Activated T-helper 1 cell treated with anti-CD3 and anti-CD28 coated beads, Interleukin-2, amount 50 U/mL, for 16 hours (primary cell): Measurements from ENCODE around the gene MYH3.

Experiments
- DNase-seq, 2 donors: peaks; one replicate each; pipeline ENCODE4 v3.0.0-alpha.2; 2020; ENCODE audit warnings: low read depth in 1 of 2, low spot score in 1 of 2

MYH3 gene

DNA sequence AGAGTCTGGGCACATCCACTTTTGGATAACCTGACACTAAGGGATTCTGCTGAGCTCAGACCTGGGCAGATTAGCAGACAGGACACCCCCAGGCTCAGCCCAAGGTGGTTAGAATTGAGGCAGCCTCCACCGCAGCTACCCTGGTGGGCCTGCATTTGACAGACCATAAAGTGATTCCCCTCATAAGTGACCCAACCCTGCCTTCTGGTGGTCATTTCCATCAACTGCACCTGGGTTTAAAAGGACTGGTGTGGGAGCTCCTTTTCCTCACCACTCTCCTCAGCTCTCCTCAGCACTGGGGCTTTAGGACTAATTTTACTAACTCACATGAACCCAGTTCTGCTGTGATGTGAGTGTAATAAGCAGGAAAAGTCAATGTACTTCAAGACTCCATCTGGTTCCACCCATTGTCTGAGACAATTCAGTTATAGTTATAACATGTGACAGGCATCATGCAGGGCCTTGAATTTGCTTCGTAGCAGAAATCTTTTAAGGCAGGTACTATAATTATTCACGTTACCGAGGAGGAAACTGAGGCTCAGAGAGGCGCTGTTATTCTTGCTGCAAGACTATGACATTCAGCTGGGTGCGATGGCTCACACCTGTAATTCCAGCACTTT lies 42.5 kb downstream of the MYH3 start:
- no peak for DNase-seq

DNA sequence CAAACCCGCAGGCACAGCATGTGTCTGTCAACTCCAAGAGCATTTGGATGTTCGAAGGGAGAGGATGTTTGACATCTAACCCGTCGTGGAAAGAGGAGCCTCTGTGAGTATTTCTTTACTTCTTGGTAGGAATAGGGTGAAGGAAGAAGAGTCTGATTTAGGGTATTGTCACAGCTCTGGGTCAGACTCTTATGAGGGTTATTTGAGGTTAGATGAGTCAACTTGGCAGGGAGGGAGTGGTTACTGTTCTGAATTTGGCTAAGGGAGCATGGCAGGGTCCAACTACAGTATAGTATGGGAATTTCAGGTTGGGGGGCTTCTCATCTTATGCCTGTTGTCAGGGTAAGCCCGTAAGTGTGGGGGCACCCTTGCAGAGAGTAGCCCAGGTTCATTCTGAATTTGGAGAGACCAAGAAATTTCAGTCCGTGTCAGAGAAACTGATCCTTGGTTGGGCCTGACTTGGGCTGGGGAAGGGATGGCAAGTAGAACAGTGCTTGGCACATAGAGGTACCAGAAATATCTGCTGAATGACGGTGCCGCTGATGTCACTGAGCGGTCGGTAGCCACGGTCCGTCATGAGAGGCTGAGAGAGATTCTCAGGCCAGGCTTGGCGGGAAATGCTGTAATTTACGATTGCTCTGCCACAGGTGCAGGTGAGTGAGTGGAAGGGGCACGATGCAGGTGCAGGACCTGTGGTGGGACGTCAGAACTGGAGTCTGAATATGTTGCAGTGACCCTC lies 43.2 kb downstream of the MYH3 start:
- no peak for DNase-seq

DNA sequence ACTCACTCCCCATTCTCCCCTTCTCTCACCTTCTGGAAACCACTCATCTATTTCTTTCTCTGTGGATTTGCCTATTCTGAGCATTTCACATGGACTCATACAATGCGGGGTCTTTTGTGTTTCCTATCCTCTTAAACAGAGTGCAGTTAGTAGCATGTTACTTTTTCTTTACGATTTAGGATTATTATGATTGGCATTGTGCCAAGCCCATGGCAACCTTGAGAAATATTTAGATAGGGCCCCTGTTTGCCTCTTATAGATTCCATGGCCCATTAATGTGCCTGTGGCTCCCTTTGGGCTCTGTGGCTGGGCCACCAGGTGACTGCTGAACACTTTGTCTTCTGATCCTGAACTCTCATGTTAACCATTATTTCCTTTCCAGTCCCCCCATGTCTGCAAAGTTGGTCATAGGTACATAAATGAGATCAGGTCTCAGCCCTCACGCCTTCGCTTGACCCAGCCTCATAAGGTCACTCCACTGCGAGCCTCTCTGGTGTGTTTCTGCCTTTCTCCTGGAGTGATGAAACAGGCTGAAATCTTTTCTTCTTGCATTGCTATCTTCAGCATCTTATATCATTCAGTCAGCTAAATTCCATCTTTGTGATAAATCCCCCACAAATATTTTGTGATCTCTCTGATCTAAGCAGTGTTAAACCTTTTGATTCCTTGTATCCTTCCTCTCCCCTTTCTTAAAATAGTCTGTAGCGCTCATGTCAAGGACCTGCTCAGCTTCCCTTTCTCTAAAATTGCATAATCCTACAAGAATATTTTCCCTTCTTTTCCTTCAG lies 44.0 kb downstream of the MYH3 start:
- no peak for DNase-seq

DNA sequence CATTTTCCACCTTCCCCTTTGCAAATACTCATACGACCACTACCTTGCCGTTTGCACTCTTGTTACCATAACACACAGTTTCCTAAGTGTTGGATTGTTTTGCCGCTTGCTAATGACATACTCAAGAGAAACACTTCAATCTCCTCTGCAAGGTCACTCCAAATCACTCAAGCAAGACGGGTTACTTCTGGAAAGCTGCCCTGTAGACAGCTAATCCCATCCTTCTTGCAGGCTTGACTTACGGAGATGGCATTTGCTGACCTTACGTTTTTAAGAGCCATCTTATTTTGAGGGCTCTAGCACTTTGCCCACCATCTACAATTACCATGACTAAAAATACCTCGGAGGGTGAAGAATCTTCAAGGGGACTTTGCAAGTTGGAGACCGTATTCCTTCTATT lies 46.2 kb downstream of the MYH3 start:
- DNase-seq, result no peak

DNA sequence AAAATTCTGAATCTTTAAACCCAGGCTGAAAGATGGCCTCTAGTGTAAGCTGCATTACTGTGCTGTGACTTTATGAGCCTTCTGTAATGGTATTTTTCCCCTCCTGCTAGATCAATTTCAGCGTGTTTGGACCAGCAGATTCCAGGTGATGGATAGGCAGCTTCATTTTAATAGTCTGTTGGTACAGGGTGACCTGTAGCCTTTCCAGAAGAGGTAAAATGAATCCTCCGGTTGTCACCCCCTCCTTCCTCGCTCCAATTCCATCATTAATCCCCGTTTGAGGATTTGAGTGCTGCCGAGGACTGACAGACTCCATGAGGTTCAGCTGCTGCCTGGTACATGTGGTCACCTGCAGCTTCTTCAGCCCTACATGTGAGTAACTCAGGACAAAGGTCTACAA lies 48.9 kb downstream of the MYH3 start:
- DNase-seq, result no peak

DNA sequence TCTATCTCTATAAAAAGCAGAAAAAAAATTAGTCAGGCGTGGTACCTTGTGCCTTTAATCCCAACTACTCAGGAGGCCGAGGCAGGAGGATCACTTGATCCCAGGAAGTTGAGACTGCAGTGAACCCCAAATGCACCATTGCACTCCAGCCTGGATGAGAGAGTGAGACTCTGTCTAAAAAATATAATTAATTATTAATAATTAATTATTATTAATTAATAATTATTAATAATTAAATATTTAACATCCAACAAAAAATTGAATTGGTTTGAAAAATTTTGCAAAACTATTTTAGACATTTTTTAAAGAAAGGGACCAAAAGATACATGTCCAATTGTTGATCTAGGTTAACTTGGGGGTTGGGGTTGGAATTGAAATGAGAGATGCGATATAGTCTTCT lies 51.0 kb downstream of the MYH3 start:
- DNase-seq, result no peak

DNA sequence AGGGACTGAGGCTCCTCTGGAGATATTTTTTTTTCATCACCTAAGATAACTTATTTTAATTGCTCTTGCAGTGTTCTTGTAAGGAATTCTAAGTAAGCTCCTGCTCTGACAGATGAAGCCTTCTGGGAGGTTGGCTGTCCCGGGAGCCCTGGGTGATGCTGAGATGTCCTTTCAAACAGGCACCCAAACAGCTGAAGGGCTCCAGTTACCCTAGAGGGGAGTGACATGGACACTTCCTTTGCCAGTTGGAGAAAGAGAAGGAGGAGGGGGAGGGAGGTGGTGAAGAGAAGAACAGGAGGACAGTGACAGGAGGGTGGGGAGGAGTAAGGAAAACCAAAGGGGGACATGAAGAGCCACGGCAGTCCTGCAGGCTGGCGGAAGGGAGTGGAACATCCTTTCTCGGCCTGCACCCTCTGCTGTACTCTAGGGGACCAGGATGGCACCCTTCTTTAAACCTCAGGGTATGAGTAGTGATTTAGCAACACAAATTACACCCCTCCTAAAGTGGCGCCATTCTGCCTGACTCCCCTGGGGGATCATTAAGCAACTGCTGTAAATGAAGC lies 51.8 kb downstream of the MYH3 start:
- no peak for DNase-seq

DNA sequence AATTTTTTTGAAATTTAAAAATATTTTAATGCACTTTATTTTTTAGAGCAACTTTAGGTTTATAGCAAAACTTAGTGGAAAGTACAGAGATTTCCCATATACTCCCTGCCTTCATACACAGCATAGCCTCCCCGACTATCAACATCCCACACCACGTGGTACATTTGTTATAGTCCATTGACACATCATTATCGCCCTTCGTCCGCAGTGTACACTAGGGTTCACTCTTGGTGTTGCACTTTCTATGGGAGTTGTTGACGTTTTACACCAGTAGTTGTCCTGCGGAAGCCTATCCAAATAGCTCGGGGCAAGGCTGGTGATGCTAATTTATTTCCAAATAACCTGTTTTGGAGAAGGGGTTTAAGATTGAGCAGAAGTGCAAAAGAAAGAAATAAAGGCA lies 52.6 kb downstream of the MYH3 start:
- DNase-seq, result no peak

DNA sequence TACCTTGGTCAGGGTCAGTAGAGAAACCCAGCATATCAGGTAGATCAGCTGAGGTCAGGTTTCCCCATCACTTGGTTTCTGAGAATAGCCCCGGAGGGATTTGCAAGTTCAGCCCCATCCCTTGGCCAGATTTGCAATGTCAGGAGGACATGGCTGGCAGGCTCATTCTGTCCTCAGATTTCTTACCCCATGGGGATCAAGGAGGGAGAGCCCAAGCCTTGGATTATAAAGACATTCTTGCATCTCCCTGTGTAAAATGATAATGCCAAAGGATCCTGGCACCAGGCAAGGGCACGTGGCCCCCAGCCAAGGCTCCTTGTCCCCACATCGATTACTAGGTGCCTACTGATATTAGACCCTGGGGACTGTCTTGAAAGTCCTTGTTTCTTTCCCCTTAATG lies 53.2 kb downstream of the MYH3 start:
- no peak for DNase-seq

DNA sequence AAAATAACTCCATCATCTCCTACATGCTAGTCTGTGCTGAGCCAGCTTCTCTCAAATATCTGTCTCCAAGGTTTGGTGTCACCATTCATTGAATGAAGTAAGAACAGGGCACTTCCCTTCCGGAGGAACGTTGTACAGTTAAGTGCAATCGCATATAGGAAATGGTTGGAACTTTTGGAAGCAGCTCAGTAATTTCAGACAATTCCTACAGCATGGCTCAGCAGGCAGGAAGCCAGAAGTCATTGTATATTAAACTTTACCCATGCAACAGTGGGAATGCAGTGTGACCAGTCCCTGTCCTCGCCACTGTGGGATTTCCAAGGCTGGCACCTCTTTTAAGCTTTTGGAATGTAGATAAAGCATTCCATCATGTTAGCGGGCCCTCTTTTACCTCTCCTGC lies 56.5 kb downstream of the MYH3 start:
- DNase-seq, result no peak

DNA sequence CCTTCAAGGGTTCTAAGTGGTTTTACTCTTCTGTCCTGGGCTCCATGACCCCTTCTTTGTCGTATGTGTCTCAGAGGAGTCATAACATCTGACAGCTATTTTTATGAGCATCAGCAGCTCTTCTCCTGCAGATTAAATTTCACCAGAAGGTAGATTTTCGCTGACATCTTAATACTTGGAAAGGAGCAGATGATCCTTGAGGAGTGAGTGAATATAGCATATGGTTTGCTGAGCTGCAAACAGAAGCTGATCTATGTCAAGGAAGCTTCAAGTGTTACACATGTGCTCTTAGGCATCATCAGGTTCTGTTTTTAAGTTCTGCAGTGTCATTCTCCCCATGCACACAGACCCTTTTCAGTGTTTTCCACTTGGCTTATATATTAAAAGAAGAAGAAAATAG lies 58.5 kb downstream of the MYH3 start:
- no peak for DNase-seq

DNA sequence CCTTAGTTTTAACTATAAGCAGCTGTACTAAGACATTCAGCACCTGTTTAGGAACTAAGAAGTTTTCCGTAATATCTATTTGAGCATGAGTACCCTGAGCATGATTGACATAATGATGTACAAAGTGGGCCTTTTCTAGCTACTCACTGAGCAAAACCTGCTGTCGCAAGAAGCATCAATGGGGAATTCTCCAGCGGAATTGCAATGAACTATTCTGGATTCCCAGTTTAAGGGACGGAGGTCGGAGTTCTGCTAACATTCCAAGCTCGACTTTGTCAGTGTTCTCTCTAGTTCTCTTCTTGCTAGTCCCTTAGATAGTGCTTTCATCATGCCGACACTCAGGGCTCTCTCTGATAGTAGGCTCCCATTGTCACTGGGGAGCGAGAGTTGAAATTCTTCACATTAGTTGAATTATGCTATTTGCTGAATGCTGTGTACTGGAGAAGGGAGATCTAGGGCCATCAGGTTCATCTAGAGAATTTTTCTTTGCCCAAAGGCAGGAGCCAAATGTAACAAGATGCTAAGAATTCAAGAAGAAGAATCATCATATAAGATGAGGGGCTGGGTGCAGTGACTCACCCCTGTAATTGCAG lies 67.5 kb downstream of the MYH3 start:
- no peak for DNase-seq

DNA sequence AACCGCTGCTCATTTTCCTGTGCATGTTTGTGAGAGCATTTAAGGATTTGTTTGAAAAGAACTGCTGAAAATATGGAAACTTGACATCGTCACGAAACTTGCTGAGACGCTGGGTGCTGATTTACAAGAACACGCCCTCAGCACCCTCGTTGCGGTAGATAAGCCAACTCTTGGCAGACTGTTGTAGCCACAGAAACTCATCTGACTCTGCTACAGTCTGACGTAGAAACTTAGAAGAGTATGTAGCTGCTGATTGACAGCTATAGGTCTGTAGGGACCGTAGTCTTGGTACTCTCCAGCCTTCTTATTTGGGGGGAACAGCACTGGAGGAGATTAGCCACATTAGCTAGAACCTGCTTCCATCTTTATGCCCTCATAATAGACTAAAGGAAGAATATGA lies 71.6 kb downstream of the MYH3 start:
- no peak for DNase-seq

DNA sequence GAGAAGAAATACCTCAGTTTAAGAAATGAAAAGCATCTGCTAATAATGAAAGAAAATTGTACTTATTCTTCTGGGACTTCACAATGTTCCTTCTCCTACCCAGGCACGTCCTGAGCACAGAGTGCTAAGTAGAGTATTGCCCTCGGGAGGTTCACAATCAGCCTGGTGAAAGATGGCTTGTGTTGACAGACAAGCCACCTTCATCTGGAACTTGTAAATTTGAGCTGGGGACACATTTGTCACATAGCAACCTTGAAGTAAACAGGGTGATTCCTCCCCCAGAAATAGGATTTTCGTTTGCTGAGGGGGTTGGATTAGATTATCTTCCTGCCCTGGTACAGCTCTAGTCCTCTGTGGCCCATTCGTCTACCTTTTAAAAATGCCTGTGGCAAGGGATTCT lies 73.3 kb downstream of the MYH3 start:
- DNase-seq, result no peak

DNA sequence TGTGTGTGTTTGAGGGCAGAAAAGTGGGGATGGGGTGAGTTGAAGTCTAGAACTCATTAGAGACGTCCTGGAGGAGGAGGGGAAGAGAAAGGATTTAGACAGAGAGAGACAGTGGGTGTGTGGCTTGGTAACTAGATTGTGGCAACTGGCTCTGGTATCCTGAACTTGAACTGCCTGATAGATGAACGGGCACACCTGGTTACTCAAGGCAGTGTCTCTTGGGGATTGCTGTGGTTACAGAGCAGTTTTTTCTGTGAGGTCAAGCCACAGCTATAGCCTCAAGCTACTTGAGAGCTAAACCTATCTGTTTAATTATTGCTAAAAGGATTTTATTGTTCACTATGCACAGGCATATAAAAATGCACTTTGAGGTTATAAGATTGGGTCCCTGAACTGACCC lies 77.8 kb downstream of the MYH3 start:
- DNase-seq, result no peak
